Bronchial epithelial cell (primary cell): ENCODE results near the gene CD44. TPM values are rescaled to one million over a fixed set of nuclear protein-coding genes. Genes with fewer than 3 reads are reported as not detected.
A peak's percentile ranks its signal among the peaks of the same experiment; 100 is the strongest.

Experiments
- DNase-seq: peaks from one replicate; pipeline ENCODE4 v3.0.0-alpha.2; 2010; ENCODE audit warnings: low read depth
- FAIRE-seq: peaks from 2 replicates; lab custom pipeline; 2011; peaks lifted over from hg19 to GRCh38; lab: Jason Lieb, UNC
- H3K27me3 ChIP-seq: 2 replicates; pipeline ENCODE4 v1.5.1; 2011; ENCODE audit warnings: low read length; ENCODE audit not compliant: control insufficient read depth, insufficient read depth
- H3K36me3 ChIP-seq: 2 replicates; pipeline ENCODE4 v1.5.1; 2011; ENCODE audit warnings: low read length; ENCODE audit not compliant: control insufficient read depth, insufficient read depth
- H3K4me3 ChIP-seq: 2 replicates; pipeline ENCODE4 v1.5.1; 2011; ENCODE audit warnings: mild to moderate bottlenecking, low read depth, low read length, control low read depth
- CTCF ChIP-seq: IDR thresholded peaks from 2 replicates; pipeline ENCODE4 v1.5.1; 2011; ENCODE audit warnings: mild to moderate bottlenecking, moderate library complexity, low read length, control low read depth, inconsistent platforms; ENCODE audit not compliant: insufficient read depth, severe bottlenecking
- total RNA-seq: library from RNA; depleted of rRNA; stranded (reverse); fragments of >200 nt; gene quantifications from 2 replicates; pipeline ENCODE4 v1.2.1, GENCODE V29; 2014

Gene CD44
- total RNA-seq, 1 donor from 2014 or later: 254 TPM

DNA sequence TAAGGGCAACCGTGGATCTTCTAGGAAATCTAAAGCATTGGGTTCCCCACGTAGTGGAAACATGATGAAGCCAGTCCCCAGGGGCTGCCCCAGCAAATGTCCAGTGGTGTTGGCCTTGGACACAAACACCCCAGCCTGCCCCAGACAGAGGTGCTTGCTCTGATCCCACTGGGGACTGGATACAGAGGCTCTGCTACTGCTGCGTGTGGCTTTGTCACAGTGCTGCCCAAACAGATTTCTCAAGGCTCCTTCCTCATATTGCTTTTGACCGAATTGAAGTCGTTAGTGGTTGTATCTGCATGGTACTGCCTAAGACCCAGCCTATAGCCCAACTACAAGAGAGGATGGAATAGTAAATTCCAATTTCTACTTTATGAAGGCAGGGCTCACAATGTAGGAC is 40.1 kb upstream of the CD44 start:
- TF ChIP-seq CTCF: no peak
- H3K27me3 ChIP-seq: no peaks in the 10 kb centered on the region
- DNase-seq (no peak), FAIRE-seq (no peak)
- H3K4me3 ChIP-seq: no peak overlapping the region
- no peaks in the 10 kb centered on the region for H3K36me3 ChIP-seq

- Histone ChIP-seq H3K4me3 (no peak overlapping the region), H3K36me3 (no peaks in the 10 kb centered on the region), H3K27me3 (no peaks in the 10 kb centered on the region)
- DNase-seq (peak; percentile 47), FAIRE-seq (no peak)
- TF ChIP-seq CTCF: no peak
These were observed 39.5 kb upstream of the CD44 start for GRCh38 chr11:35099278-35100012.

DNA sequence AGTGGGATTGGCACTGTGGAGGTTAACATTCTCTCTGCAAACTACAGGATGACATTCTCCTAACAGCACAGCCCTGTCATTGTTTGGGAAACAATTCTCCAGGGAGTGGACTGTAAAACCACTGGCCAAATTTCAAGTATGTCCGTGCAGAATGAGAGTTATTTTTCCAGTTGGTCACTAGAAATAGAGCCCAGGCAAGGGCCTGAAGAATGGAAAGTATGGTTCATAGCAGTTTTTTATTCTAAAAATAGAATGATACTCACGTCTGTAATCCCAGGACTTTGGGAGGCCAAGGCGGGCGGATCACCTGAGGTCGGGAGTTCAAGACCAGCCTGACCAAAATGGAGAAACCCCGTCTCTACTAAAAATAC is 39.0 kb upstream of the CD44 start:
- no peak for FAIRE-seq

DNA sequence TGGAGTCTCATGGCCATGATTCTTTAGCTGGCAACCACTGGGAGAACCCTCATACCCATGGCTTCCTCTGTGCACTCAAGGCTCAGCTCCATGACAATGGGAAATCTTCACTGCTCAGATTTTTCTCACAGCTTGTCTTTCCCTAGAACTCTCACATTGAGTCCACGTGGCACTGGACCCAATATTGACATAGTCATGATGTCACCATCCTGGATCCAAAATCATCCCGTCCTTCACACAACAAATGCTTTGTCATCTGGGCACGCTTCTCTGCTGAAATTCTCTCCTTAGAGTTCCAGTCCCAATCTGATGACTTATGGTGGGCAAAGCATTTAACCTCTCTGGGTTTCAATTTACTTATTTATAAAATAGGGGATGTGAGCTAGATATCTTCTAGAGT is 37.7 kb upstream of the CD44 start:
- H3K27me3 ChIP-seq: no peaks in the 10 kb centered on the region
- H3K36me3 ChIP-seq: no peaks in the 10 kb centered on the region
- no peak overlapping the region for H3K4me3 ChIP-seq
- FAIRE-seq: no peak
- no peak for TF ChIP-seq CTCF
- peak; percentile 47 for DNase-seq

More for the DNA sequence above, 39.0 kb upstream of the CD44 start:
- TF ChIP-seq CTCF: no peak
- H3K27me3 ChIP-seq: no peaks in the 10 kb centered on the region
- H3K36me3 ChIP-seq: no peaks in the 10 kb centered on the region
- H3K4me3 ChIP-seq: no peak overlapping the region
- DNase-seq: no peak

DNA sequence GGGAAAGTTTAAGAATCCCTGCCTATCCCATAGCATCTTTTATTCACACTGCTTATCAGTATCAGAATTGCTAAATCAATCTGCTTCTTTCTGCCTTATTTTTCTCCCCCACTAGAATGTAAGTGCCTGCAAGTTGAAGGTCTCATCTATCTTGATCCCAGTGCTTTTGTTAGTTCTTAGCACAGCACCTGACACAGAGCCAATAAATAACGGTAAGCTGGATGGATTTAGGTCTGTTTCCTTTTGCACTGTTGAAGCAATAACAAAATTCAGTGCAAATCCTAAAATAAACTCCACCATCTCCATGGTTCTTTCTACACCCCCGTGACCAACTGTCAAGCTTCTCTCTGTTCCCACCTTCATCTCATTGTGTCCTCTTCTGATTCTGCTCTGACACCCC is 36.7 kb upstream of the CD44 start:
- Histone ChIP-seq H3K4me3 (no peak overlapping the region), H3K36me3 (no peaks in the 10 kb centered on the region), H3K27me3 (no peaks in the 10 kb centered on the region)
- no peak for TF ChIP-seq CTCF
- FAIRE-seq (no peak), DNase-seq (no peak)
